K562 (cell line): ENCODE data around the gene GADD45GIP1. TPM values are rescaled to one million over a fixed set of nuclear protein-coding genes. Genes with fewer than 3 reads are reported as not detected.

Experiments
- ATAC-seq: fragments of 200-7000 bp; cut with Tn5 transposase; 3 replicates; pipeline ENCODE4 v1.9.1; 2020; ENCODE audit warnings: moderate library complexity
- BruUV-seq: library from RNA; stranded (reverse); fragments of 400-500 nt; replicated peaks from 2 replicates; lab custom pipeline; 2021; lab: Mats Ljungman, UMichigan
- CTCF ChIA-PET: fragments of 300-600 bp; formaldehyde crosslinking; extraction: SDS; loops from one replicate; lab custom pipeline; 2021; ENCODE audit warnings: low intra/inter-chr PET ratio; lab: Yijun Ruan, JAX
- POLR2A ChIA-PET: fragments of 300-600, 350-650 bp; sonication (Branson Sonifier 250); formaldehyde crosslinking; extraction: SDS; loops from one replicate; lab custom pipeline; 2021; ENCODE audit warnings: antibody characterized with exemption, inconsistent platforms; lab: Yijun Ruan, JAX
- DNase-seq, 4 experiments: peaks; one replicate each; pipeline versions ENCODE4 v3.0.0 to v3.0.0-alpha.2; 2011 to 2018; ENCODE audit warnings: low spot score in 3 of 4, mixed read lengths in 3 of 4; ENCODE audit errors: extremely low read depth in 1 of 4
- FAIRE-seq: peaks from 2 replicates; lab custom pipeline; 2011; peaks lifted over from hg19 to GRCh38; lab: Jason Lieb, UNC
- H2AFZ ChIP-seq: 2 replicates; pipeline ENCODE4 v1.6.0; 2011; ENCODE audit warnings: low read depth, low read length, control low read depth, inconsistent platforms
- H3K27ac ChIP-seq: fragments of 200-600 bp; 3 replicates; pipeline ENCODE4 v1.8.0; 2011; ENCODE audit warnings: low read depth, mild to moderate bottlenecking, control low read depth, inconsistent platforms, low read length, moderate library complexity, mixed read lengths; ENCODE audit errors: extremely low read depth
- H3K27me3 ChIP-seq, 2 experiments: fragments of 300-600 bp in 1 of 2; 2 replicates in 1 of 2; 3 replicates in 1 of 2; pipeline versions ENCODE4 v1.6.0 to v1.8.0; 2011; ENCODE audit warnings: inconsistent platforms in 2 of 2, low read length in 2 of 2, mild to moderate bottlenecking in 1 of 2, mixed read lengths in 1 of 2, moderate library complexity in 1 of 2; ENCODE audit not compliant: control insufficient read depth in 2 of 2, insufficient read depth in 2 of 2
- H3K36me3 ChIP-seq: fragments of 300-600 bp; 3 replicates; pipeline ENCODE4 v1.8.0; 2011; ENCODE audit warnings: mild to moderate bottlenecking, low read length, inconsistent platforms; ENCODE audit not compliant: control insufficient read depth, insufficient read depth
- H3K4me1 ChIP-seq, 2 experiments: fragments of 200-600 bp in 1 of 2; replicated peaks in 1 of 2; 2 replicates in 1 of 2; 3 replicates in 1 of 2; pipeline versions ENCODE4 v1.5.1 to v1.8.0; 2011; ENCODE audit warnings: inconsistent platforms in 2 of 2, low read length in 2 of 2, mild to moderate bottlenecking in 1 of 2, mixed read lengths in 1 of 2, moderate library complexity in 1 of 2; ENCODE audit not compliant: control insufficient read depth in 2 of 2, insufficient read depth in 2 of 2
- H3K4me2 ChIP-seq: 2 replicates; pipeline ENCODE4 v1.6.1; 2011; ENCODE audit warnings: low read length, control low read depth, inconsistent platforms, mixed read lengths; ENCODE audit not compliant: insufficient read depth
- H3K4me3 ChIP-seq: fragments of 200-600 bp; sonication (generic), shearing (Covaris generic); 2 replicates; pipeline ENCODE4 v1.5.1; 2016; ENCODE audit warnings: control low read depth, inconsistent platforms
- H3K79me2 ChIP-seq: fragments of 200-600 bp; 3 replicates; pipeline ENCODE4 v1.8.0; 2011; ENCODE audit warnings: low read length, inconsistent platforms; ENCODE audit not compliant: control insufficient read depth, insufficient read depth
- H3K9ac ChIP-seq, 2 experiments: 2 replicates each; pipeline versions ENCODE4 v1.6.0 to v1.6.1; 2011; ENCODE audit warnings: low read depth in 2 of 2, low read length in 2 of 2, control low read depth in 1 of 2, inconsistent platforms in 1 of 2, mild to moderate bottlenecking in 1 of 2, mixed read lengths in 1 of 2; ENCODE audit not compliant: insufficient read depth in 1 of 2
- H3K9me1 ChIP-seq: one replicate; pipeline ENCODE4 v1.6.0; 2011; ENCODE audit warnings: inconsistent platforms, mild to moderate bottlenecking, low read length, moderate library complexity; ENCODE audit not compliant: control insufficient read depth, insufficient read depth
- H3K9me3 ChIP-seq: replicated peaks from 2 replicates; pipeline ENCODE4 v1.5.1; 2011; ENCODE audit warnings: low read depth, low read length, inconsistent platforms; ENCODE audit not compliant: control insufficient read depth, insufficient read depth
- H4K20me1 ChIP-seq: replicated peaks from 2 replicates; pipeline ENCODE4 v1.6.1; 2011; ENCODE audit warnings: low read length, inconsistent platforms, mixed read lengths; ENCODE audit not compliant: control insufficient read depth, insufficient read depth
- CGGBP1 ChIP-seq: fragments of 250-450 bp; sonication (Bioruptor Pico); IDR thresholded peaks from 2 replicates; pipeline ENCODE4 v1.9.0; 2021; ENCODE audit warnings: mild to moderate bottlenecking
- RBM25 ChIP-seq: fragments of 200-400 bp; formaldehyde crosslinking; IDR thresholded peaks from 2 replicates; pipeline ENCODE4 v1.6.1; 2018; ENCODE audit warnings: low read length, low read depth, moderate library complexity; ENCODE audit not compliant: severe bottlenecking
- REST ChIP-seq, 2 experiments: fragments of 450-650 bp; formaldehyde crosslinking in 1 of 2; IDR thresholded peaks; 2 replicates each; pipeline versions ENCODE4 v1.4.0 to v1.6.1; 2014 to 2020; ENCODE audit warnings: mild to moderate bottlenecking in 2 of 2, borderline replicate concordance in 1 of 2, low read depth in 1 of 2
- THRAP3 ChIP-seq: fragments of 450-650 bp; IDR thresholded peaks from 2 replicates; pipeline ENCODE4 v1.6.1; 2016; ENCODE audit warnings: mild to moderate bottlenecking, inconsistent platforms, borderline replicate concordance
- ZFP36 ChIP-seq: fragments of 150-350 bp; IDR thresholded peaks from 2 replicates; pipeline ENCODE4 v1.6.1; 2018; ENCODE audit warnings: low read length, low read depth; ENCODE audit not compliant: partially characterized antibody
- WGBS: fragments of 100-300 bp; shearing (Covaris generic); methylation state at CpG from one replicate; pipeline ENCODE4 v1.1.6; 2016; ENCODE audit warnings: low coverage, mixed read lengths; ENCODE audit not compliant: insufficient coverage; ENCODE audit errors: missing lambda C conversion rate; 5-methylcytosine and 5-hydroxymethylcytosine counted together
- in situ Hi-C: fragments of 300-500 bp; cut with MboI; formaldehyde crosslinking; loops from 4 replicates; pipeline ENCODE4 v1.15.0; 2018; ENCODE audit warnings: inconsistent platforms, mixed read lengths
- intact Hi-C: fragments of 100-400 bp; cut with micrococcal nuclease; formaldehyde crosslinking; loops from 2 replicates; pipeline ENCODE4 v1.14.2; 2022
- polyA plus RNA-seq, 8 experiments: library from polyadenylated mRNA; depleted of rRNA in 4 of 8; stranded (reverse) in 5 of 8; unstranded in 3 of 8; fragments of >200 nt; fragmentation: Nextera tagmentation in 2 of 8; fragmentation: Illumina TruSeq in 1 of 8; extraction: Ambion mirVana in 2 of 8; extraction: Trizol in 1 of 8; gene quantifications; 2 replicates each; pipeline versions ENCODE4 v1.2.1 to v1.2.3, GENCODE V29; 2011 to 2014; ENCODE audit warnings: inconsistent platforms in 1 of 8, missing spikeins in 1 of 8
- total RNA-seq, 7 experiments: library from RNA; depleted of rRNA in 6 of 7; stranded (reverse); fragments of >200 nt in 6 of 7; fragmentation: Illumina TruSeq in 2 of 7; extraction: Trizol in 2 of 7; gene quantifications; 2 replicates each; pipeline versions ENCODE4 v1.2.1 to v1.2.3, GENCODE V29; 2011 to 2021; ENCODE audit warnings: low replicate concordance in 1 of 7

GADD45GIP1 gene
- total and polyA plus RNA-seq, 9 of the 15 experiments (the other 6 are each of a cell fraction or from before 2014, with no cell fraction given): 5.1 to 161 (median 29.2) TPM

GRCh38 chr19:13005253-13005652 is 48.2 kb upstream of the GADD45GIP1 start:
- ATAC-seq (no peak), FAIRE-seq (no peak), DNase-seq (no peak)
- H3K9me1 ChIP-seq: peaks cover 8% of the 10 kb centered on the region
- peaks cover 0 to 51% of the 10 kb centered on the region in 2 experiments; a peak in 2 of 5 replicates for H3K4me1 ChIP-seq
- no peak overlapping the region for H2AFZ ChIP-seq
- in situ Hi-C loops (no loop called here), intact Hi-C loops (no loop called here)
- BruUV-seq: no TSS peak
- CTCF ChIA-PET: no interaction called here
- H3K27me3 ChIP-seq: no peaks in the 10 kb centered on the region
- no peak overlapping the region for H3K4me2 ChIP-seq
- POLR2A ChIA-PET: interaction anchor here (0.6 to 2.0 kb wide), 5 partner anchors 9 to 91 kb away, joined by 3 to 10 read pairs (median 3); no protein-coding TSS in a partner anchor
- 66% methylated on average over 4 of the region's 4 CpGs for WGBS
- no peak overlapping the region for H3K9ac ChIP-seq
- no peak overlapping the region for H3K27ac ChIP-seq
- no peak overlapping the region for H3K4me3 ChIP-seq
- TF ChIP-seq CGGBP1 (CRISPR knock-in tag) (no peak), ZFP36 (peak; percentile 44), RBM25 (peak; percentile 48)
- no peaks in the 10 kb centered on the region for H3K9me3 ChIP-seq
- peaks cover 3% of the 10 kb centered on the region; the same call in 2 of the 3 replicates for H3K36me3 ChIP-seq
- H4K20me1 ChIP-seq: peaks cover 16% of the 10 kb centered on the region
- peaks cover 36% of the 10 kb centered on the region for H3K79me2 ChIP-seq

GRCh38 chr19:13004273-13004672 is 47.2 kb upstream of the GADD45GIP1 start:
- H3K79me2 ChIP-seq: peaks cover 43% of the 10 kb centered on the region
- DNase-seq (no peak), ATAC-seq (no peak), FAIRE-seq (no peak)
- peaks cover 16% of the 10 kb centered on the region for H4K20me1 ChIP-seq
- no peaks in the 10 kb centered on the region for H3K27me3 ChIP-seq
- H3K27ac ChIP-seq: no peak overlapping the region
- POLR2A ChIA-PET: interaction anchor here (0.6 to 2.0 kb wide), 3 partner anchors 10 to 23 kb away, joined by 3 to 10 read pairs (median 5); no protein-coding TSS in a partner anchor
- peaks cover 0 to 43% of the 10 kb centered on the region in 2 experiments; a peak in 2 of 5 replicates for H3K4me1 ChIP-seq
- no peak overlapping the region for H2AFZ ChIP-seq
- BruUV-seq: no TSS peak
- peak overlapping the region in 1 of 2 experiments; percentile 6; a peak in 1 of 4 replicates for H3K9ac ChIP-seq
- H3K4me2 ChIP-seq: no peak overlapping the region
- H3K9me3 ChIP-seq: no peaks in the 10 kb centered on the region
- CTCF ChIA-PET: no interaction called here
- H3K9me1 ChIP-seq: peaks cover 8% of the 10 kb centered on the region
- H3K36me3 ChIP-seq: peaks cover 7% of the 10 kb centered on the region; the same call in 2 of the 3 replicates
- intact Hi-C loops: no loop called here
- WGBS: 73% methylated on average over 7 of the region's 7 CpGs
- in situ Hi-C loops: no loop called here
- no peak overlapping the region for H3K4me3 ChIP-seq
- TF ChIP-seq REST (IDR thresholded peaks at IDR 0.05; ENCODE audit: borderline replicate concordance) (no peak), REST (CRISPR knock-in tag; IDR thresholded peaks at IDR 0.05; ENCODE audit: low read depth) (no peak), THRAP3 (no peak)
